Retinal pigment epithelial cell (primary cell): Measurements from ENCODE around the gene DDIAS.

Source experiments
- DNase-seq: peaks from one replicate; pipeline ENCODE4 v3.0.0-alpha.2; 2010; ENCODE audit warnings: low read depth
- H3K4me3 ChIP-seq: 2 replicates; pipeline ENCODE4 v1.5.1; 2011; ENCODE audit warnings: mild to moderate bottlenecking, low read length, control low read depth, moderate library complexity
- TF ChIP-seq, protein P1 (sequence below): conservative IDR thresholded peaks from 2 replicates; pipeline ENCODE4 v1.5.1; 2011; ENCODE audit warnings: low read depth, low read length, control low read depth, inconsistent platforms

Gene DDIAS

DNA sequence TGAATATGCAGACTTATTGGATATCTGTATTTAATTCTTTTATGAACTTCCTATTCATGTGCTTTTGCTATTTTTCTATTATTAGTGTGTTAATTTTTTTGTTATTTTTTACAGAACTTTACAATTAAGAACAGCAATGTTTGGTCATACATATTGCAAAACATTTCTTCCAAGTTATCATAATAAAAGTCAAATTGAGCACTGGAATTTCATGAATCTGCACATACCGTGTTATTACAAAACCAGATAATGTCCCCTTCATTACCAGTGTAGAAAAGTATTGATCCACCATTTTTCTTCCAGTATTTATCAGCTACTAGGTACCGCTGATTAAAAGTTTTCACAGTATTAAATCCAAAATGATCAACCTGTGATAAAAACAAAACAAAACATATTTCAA lies 41.8 kb upstream of the DDIAS start:
- H3K4me3 ChIP-seq: no peak overlapping the region
- no peak for DNase-seq
- TF ChIP-seq, protein P1, sequence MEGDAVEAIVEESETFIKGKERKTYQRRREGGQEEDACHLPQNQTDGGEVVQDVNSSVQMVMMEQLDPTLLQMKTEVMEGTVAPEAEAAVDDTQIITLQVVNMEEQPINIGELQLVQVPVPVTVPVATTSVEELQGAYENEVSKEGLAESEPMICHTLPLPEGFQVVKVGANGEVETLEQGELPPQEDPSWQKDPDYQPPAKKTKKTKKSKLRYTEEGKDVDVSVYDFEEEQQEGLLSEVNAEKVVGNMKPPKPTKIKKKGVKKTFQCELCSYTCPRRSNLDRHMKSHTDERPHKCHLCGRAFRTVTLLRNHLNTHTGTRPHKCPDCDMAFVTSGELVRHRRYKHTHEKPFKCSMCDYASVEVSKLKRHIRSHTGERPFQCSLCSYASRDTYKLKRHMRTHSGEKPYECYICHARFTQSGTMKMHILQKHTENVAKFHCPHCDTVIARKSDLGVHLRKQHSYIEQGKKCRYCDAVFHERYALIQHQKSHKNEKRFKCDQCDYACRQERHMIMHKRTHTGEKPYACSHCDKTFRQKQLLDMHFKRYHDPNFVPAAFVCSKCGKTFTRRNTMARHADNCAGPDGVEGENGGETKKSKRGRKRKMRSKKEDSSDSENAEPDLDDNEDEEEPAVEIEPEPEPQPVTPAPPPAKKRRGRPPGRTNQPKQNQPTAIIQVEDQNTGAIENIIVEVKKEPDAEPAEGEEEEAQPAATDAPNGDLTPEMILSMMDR: no peak

DNA sequence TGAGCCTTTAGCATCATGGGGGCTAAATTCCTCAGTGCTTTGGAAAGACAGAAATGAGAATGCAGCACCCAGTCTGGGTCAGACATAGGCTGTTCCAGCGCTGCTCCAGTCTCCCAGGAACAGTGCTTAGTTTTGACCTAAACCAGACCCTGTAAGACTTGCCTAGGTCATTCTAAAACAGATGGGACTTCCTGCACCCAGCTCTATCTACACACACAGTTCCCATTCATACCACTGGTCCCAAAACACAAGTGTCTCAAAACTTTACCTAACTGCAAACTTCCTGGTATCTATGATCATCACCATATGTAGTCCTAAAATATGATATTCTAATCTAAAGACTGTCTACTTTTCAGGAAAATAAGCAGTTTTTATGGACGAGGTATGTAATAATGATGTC lies 39.2 kb upstream of the DDIAS start:
- no peak overlapping the region for H3K4me3 ChIP-seq
- TF ChIP-seq, protein P1: no peak
- no peak for DNase-seq

DNA sequence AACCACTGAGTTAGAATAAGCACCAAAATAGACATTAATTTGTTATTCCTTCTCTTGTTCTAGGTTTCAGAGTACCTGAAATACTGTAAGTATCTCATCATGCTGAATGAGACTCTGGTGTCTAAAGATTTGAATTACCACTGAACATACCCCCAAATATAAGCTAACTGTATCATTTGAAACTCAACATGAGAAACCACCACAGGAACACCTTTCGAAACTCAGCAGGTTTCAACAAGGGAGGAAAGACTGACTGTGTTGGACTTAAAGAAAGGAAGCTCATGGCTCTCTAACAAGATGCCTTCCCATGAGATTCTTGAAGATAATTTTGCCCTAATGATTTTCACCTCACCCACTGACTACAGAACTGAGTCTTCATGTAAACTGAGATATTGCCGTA lies 38.3 kb upstream of the DDIAS start:
- TF ChIP-seq, protein P1: no peak
- H3K4me3 ChIP-seq: no peak overlapping the region
- DNase-seq: no peak

DNA sequence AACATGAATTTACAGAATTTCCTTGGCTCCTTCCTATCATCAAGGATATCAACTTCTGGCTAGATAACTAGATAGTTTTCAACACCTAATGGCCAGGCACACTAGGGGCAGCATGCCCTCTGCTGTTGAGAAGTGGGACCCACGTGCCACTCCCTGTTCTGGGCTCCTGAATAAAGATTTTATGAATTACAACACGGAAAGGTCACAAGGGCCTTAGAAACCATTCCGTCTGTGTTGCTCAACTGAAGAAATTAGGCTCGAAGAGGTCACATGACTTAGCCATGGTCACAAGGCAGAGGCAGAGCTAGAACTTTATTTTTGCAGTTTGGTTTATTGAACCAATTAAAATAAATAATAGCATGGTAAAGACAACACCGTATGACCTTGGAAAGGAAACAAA lies 37.3 kb upstream of the DDIAS start:
- peak; percentile 46 for DNase-seq
- TF ChIP-seq, protein P1: peak; percentile 88
- H3K4me3 ChIP-seq: no peak overlapping the region

DNA sequence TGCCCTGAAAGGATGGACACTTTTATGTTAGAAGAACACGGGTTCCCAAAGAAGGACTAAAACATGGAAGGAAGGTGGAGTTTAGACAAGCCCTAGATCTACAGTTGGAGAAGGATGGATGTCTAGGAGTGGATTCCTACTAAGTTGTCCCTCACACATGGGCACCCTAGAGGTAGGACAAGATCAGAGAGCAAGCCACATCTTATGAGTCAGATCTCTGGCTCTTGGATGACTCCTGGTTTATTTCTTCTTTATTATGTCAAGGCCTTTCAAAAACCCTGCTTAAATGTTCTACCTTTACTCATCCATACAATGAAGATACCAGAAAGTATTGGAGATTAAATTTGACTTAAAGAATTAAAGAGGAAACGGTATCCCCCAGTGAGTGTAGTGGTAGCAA lies 35.7 kb upstream of the DDIAS start:
- no peak overlapping the region for H3K4me3 ChIP-seq
- no peak for DNase-seq
- TF ChIP-seq, protein P1: no peak

DNA sequence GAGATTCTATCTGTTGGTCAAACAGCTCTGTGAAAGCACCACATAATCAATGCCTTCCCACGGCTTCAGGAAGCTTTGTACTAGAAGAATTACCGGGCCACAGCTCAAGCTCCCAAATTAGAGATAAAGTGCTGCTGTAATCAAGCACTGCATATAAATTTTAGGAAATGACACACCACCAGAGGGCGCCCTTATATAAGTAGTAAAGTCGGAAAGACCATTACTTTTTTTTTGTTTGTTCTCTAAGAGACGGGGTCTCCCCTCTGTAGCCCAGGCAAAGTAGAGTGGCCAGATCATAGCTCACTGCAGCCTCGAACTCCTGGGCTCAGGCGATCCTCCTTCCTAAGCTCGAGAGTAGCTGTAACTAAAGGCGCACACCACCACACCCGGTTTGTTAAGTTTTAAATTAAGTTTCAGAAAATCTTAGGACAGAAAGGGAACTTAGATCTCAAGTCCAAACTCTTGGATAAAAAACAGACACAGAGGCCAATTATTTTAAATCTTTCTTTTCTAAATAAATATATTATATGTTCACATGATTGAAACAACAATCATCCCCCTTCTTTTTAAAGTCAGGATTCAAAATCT lies 33.9 kb upstream of the DDIAS start:
- no peak overlapping the region for H3K4me3 ChIP-seq
- peak; percentile 42 for DNase-seq
- TF ChIP-seq, protein P1: peak; percentile 63

DNA sequence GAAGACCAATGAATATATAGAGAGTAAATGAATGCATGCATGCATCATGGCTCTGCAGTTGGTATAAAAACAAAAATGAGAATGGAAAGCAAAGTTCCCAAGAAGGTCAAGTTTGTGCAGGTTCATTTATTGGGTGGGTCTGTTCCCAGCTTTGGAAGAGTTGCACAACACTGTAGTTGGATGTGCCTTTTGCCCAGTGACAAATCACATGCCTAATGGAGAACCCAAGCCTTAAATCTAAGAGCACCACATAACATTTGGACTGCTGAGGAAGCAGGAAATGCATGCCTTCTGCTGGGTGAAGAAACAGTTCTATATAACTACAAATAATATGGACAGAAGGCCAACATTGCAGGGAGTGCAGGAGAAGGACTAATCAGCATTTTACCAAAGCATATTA lies 31.9 kb upstream of the DDIAS start:
- H3K4me3 ChIP-seq: no peak overlapping the region
- no peak for DNase-seq
- TF ChIP-seq, protein P1: no peak
